ENCODE data around the gene BICC1. TPM values are rescaled to one million over a fixed set of nuclear protein-coding genes. Genes with fewer than 3 reads are reported as not detected.

BICC1 gene
- total and polyA plus RNA-seq, 4 donors, result 0.82 to 6.1 (median 4.5) TPM

GRCh38 chr10:58648131-58648530, 135.5 kb downstream of the BICC1 start:
- TF ChIP-seq HNF4G (IDR thresholded peaks at IDR 0.05) (no peak), FOXA2 (IDR thresholded peaks at IDR 0.05) (no peak), SP1 (IDR thresholded peaks at IDR 0.05) (no peak), CTCF (IDR thresholded peaks at IDR 0.05; ENCODE audit: low read depth, low read length, missing input control) (no peak), YY1 (IDR thresholded peaks at IDR 0.05) (no peak), RAD21 (IDR thresholded peaks at IDR 0.05) (no peak)
- no peak overlapping the region for H3K9ac ChIP-seq (ENCODE audit: low read depth in 1 of 2, low read length in 2 of 2)
- 86% methylated on average over 3 of the region's 3 CpGs for WGBS
- no peaks in the 10 kb centered on the region for H3K4me1 ChIP-seq (ENCODE audit: control insufficient read depth in 4 of 4, insufficient read depth in 4 of 4, low read length in 3 of 4)
- H3K27me3 ChIP-seq (ENCODE audit: control insufficient read depth in 4 of 4, insufficient read depth in 4 of 4, low read length in 3 of 4), result no peaks in the 10 kb centered on the region
- H3K36me3 ChIP-seq (ENCODE audit: control insufficient read depth in 4 of 4, insufficient read depth in 3 of 4, low read depth in 1 of 4, low read length in 3 of 4), result no peaks in the 10 kb centered on the region
- H3K4me3 ChIP-seq (ENCODE audit: low read depth in 1 of 3, low read length in 3 of 3), result no peak overlapping the region
- H3K27ac ChIP-seq (ENCODE audit: low read depth in 1 of 2, low read length in 2 of 2), result no peak overlapping the region
- no peaks in the 10 kb centered on the region for H3K9me3 ChIP-seq (ENCODE audit: control insufficient read depth in 4 of 4, low read length in 3 of 4)
- no peak for DNase-seq (ENCODE audit: low spot score)

- H3K4me3 ChIP-seq (ENCODE audit: low read depth in 1 of 3, low read length in 3 of 3), result no peak overlapping the region
- TF ChIP-seq EGR1 (IDR thresholded peaks at IDR 0.05; ENCODE audit: low read depth in 2 of 2) (no peak), ATF3 (IDR thresholded peaks at IDR 0.05) (no peak), HNF4A (conservative IDR thresholded peaks at IDR 0.05) (no peak), FOXA1 (IDR thresholded peaks at IDR 0.05) (no peak), TAF1 (conservative IDR thresholded peaks at IDR 0.05) (no peak), YY1 (IDR thresholded peaks at IDR 0.05) (no peak), RAD21 (IDR thresholded peaks at IDR 0.05) (no peak), NR2F2 (IDR thresholded peaks at IDR 0.05) (no peak), FOXA2 (IDR thresholded peaks at IDR 0.05) (no peak), ZBTB33 (IDR thresholded peaks at IDR 0.05) (no peak), JUND (IDR thresholded peaks at IDR 0.05) (no peak), HNF4G (IDR thresholded peaks at IDR 0.05) (no peak)
- TF ChIP-seq, protein P1, sequence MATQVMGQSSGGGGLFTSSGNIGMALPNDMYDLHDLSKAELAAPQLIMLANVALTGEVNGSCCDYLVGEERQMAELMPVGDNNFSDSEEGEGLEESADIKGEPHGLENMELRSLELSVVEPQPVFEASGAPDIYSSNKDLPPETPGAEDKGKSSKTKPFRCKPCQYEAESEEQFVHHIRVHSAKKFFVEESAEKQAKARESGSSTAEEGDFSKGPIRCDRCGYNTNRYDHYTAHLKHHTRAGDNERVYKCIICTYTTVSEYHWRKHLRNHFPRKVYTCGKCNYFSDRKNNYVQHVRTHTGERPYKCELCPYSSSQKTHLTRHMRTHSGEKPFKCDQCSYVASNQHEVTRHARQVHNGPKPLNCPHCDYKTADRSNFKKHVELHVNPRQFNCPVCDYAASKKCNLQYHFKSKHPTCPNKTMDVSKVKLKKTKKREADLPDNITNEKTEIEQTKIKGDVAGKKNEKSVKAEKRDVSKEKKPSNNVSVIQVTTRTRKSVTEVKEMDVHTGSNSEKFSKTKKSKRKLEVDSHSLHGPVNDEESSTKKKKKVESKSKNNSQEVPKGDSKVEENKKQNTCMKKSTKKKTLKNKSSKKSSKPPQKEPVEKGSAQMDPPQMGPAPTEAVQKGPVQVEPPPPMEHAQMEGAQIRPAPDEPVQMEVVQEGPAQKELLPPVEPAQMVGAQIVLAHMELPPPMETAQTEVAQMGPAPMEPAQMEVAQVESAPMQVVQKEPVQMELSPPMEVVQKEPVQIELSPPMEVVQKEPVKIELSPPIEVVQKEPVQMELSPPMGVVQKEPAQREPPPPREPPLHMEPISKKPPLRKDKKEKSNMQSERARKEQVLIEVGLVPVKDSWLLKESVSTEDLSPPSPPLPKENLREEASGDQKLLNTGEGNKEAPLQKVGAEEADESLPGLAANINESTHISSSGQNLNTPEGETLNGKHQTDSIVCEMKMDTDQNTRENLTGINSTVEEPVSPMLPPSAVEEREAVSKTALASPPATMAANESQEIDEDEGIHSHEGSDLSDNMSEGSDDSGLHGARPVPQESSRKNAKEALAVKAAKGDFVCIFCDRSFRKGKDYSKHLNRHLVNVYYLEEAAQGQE (IDR thresholded peaks at IDR 0.05), result no peak
- H3K9me3 ChIP-seq (ENCODE audit: control insufficient read depth in 4 of 4, low read length in 3 of 4), result no peaks in the 10 kb centered on the region
- H3K27me3 ChIP-seq (ENCODE audit: control insufficient read depth in 4 of 4, insufficient read depth in 4 of 4, low read length in 3 of 4), result no peaks in the 10 kb centered on the region
- DNase-seq (ENCODE audit: low spot score), result no peak
- no peaks in the 10 kb centered on the region for H3K36me3 ChIP-seq (ENCODE audit: control insufficient read depth in 4 of 4, insufficient read depth in 3 of 4, low read depth in 1 of 4, low read length in 3 of 4)
- no peak overlapping the region for H3K9ac ChIP-seq (ENCODE audit: low read depth in 1 of 2, low read length in 2 of 2)
- no peak overlapping the region for H3K27ac ChIP-seq (ENCODE audit: low read depth in 1 of 2, low read length in 2 of 2)
- H3K4me1 ChIP-seq (ENCODE audit: control insufficient read depth in 4 of 4, insufficient read depth in 4 of 4, low read length in 3 of 4), result no peaks in the 10 kb centered on the region
- 64% methylated on average over 5 of the region's 5 CpGs for WGBS
These were observed 138.4 kb downstream of the BICC1 start for GRCh38 chr10:58651040-58651439.

Measured in liver (tissue), 9 donors.